ENCODE measurements around the gene PLA2G4B.

The PLA2G4B gene

GRCh38 chr15:41872166-41872747, 33.6 kb downstream of the PLA2G4B start:
- no peak for DNase-seq

- no peak for DNase-seq
Observed at GRCh38 chr15:41873711-41874110, 35.1 kb downstream of the PLA2G4B start.

- no peak for DNase-seq
Observed at GRCh38 chr15:41874736-41875135, 36.1 kb downstream of the PLA2G4B start.

GRCh38 chr15:41876007-41876406, 37.4 kb downstream of the PLA2G4B start:
- no peak for DNase-seq

GRCh38 chr15:41876689-41877088, 38.0 kb downstream of the PLA2G4B start:
- no peak for DNase-seq

GRCh38 chr15:41877631-41878354, 39.1 kb downstream of the PLA2G4B start:
- no peak for DNase-seq

GRCh38 chr15:41878355-41878699, 39.7 kb downstream of the PLA2G4B start:
- no peak for DNase-seq

GRCh38 chr15:41879321-41879845, 40.7 kb downstream of the PLA2G4B start:
- DNase-seq = no peak

GRCh38 chr15:41880156-41880877, 41.7 kb downstream of the PLA2G4B start:
- DNase-seq = no peak

- DNase-seq = no peak
Observed at GRCh38 chr15:41881086-41881485, 42.4 kb downstream of the PLA2G4B start.

GRCh38 chr15:41881550-41881919, 42.9 kb downstream of the PLA2G4B start:
- DNase-seq = no peak

- no peak for DNase-seq
Observed at GRCh38 chr15:41881920-41882688, 43.5 kb downstream of the PLA2G4B start.

GRCh38 chr15:41882689-41883483, 44.2 kb downstream of the PLA2G4B start:
- no peak for DNase-seq

GRCh38 chr15:41883484-41883825, 44.8 kb downstream of the PLA2G4B start:
- no peak for DNase-seq

- DNase-seq = no peak
Observed at GRCh38 chr15:41884458-41884857, 45.8 kb downstream of the PLA2G4B start.

- no peak for DNase-seq
Observed at GRCh38 chr15:41885321-41885720, 46.7 kb downstream of the PLA2G4B start.

GRCh38 chr15:41885841-41886240, 47.2 kb downstream of the PLA2G4B start:
- no peak for DNase-seq

- no peak for DNase-seq
Observed at GRCh38 chr15:41886741-41887140, 48.1 kb downstream of the PLA2G4B start.

- no peak for DNase-seq
Observed at GRCh38 chr15:41887161-41887560, 48.5 kb downstream of the PLA2G4B start.

- DNase-seq = no peak
Observed at GRCh38 chr15:41887893-41888292, 49.2 kb downstream of the PLA2G4B start.

GRCh38 chr15:41888662-41889253, 50.1 kb downstream of the PLA2G4B start:
- no peak for DNase-seq

All from fibroblast of skin of scalp (primary cell).